Measurements from ENCODE around the gene HSCB.
"Not testable (repeated sequence)": the region's sequence is repeated elsewhere in the genome, so short reads cannot be mapped to it uniquely, and the experiment has no call there.

Gene HSCB, protein sequence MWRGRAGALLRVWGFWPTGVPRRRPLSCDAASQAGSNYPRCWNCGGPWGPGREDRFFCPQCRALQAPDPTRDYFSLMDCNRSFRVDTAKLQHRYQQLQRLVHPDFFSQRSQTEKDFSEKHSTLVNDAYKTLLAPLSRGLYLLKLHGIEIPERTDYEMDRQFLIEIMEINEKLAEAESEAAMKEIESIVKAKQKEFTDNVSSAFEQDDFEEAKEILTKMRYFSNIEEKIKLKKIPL

DNA sequence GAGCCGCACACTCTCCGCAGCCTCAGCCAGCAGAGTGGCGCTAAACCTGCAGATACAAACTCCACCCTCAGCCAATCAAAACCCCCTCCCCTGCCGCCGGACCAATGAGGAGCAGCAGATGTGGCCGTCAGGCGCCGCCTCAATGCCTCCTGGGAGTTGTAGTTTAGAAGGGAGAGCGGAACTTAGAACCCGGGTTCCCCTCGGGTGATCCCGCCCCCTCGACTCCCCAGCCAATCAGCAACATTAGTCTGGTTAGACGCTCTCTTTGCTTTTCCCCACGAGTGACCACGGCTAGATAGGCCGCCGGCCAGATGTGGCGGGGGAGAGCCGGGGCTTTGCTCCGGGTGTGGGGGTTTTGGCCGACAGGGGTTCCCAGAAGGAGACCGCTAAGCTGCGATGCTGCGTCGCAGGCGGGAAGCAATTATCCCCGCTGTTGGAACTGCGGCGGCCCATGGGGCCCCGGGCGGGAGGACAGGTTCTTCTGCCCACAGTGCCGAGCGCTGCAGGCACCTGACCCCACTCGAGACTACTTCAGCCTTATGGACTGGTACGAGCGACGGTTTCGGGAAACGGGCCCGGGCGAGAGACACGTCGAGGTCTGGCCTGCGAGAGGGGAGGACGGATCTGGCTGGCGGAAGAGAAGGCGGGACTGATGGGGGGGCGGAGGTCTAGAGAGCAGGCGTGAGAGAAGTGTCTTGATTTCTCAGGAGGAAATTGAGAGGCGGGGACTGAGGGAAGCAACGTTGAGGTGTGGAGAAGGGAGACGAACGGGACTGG lies at the start of gene HSCB, which contains the start of gene CHEK2:
TSS of gene HSCB (plus strand) at position 255 of the 777 bp plus-strand sequence. CDS start at position 312, 57 bp downstream.
TSS of gene CHEK2 (minus strand) at position 36 of the 777 bp plus-strand sequence. CDS start 7,099 bp downstream, outside the sequence.
- DNase-seq (ENCODE audit: low read depth): peak; percentile 74

DNA sequence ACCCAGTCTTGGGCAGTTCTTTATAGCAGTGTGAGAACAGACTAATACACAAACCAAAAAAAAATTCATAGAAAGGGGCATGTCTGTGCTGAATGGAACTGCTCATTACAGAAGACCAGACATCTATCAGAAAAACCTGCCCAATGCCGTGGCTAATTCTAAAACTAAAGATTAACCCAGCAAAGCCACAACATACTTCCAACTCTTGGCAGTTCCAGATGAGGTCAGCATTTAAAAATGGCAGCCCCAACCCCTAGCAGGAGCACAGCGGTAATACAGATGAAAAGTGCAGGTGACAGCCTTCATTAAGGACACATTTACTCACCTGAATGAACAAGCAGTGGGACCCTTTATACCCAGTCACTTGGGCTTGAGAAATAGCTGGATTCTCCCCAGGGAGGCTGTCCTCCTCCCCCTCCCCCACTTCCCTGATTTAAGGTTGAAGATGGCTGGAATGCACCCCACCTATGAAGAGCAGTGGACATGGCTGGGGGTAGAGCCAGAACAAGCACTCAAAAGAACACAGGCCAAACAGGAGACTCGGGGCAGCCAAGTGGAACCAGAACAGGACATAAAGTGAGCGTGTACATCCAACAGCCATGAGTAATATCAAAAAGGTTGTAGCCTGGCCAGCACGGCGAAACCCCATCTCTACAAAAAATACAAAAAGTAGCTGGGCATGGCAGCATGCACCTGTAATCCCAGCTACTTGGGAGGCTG lies 48.6 kb upstream of the HSCB start:
- not testable (repeated sequence) for DNase-seq (ENCODE audit: low read depth)

DNA sequence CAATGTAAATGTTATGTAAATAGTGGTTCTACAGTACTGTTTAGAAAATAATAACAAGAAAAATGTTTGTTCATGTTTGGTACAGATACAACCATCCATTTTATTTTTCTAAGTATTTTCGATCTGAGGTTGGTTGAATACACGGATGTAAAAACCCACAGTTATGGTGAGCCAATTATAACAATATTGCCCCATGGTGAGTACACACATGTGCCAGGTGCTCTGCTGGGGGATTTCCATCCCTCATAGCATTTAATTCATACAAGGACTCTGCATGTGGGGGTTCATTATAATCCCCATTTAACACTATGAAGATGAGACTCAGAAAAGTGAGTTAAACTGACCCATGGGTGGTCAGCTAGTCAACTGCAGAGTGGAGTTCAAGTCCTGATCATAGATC lies 38.9 kb upstream of the HSCB start:
- no peak for DNase-seq (ENCODE audit: low read depth)

DNA sequence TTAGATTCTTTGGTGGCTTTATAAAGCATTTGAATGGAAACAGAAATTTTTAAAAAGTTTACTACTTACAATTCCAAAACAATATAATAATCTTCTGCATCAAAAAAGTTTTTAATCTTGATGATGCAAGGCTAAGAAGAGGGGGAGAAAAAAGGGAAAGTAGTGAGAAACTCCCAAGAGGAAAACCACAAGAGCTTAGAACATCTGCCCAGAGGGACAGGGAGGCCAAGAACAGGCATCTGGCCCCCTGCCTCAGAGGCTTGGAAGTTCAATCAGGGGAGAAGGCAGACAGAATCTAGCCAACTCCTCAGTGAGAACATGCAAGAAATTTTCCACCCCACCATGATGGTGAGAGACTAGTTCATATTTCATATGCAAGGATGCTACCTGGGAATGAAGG lies 38.4 kb upstream of the HSCB start:
- no peak for DNase-seq (ENCODE audit: low read depth)

DNA sequence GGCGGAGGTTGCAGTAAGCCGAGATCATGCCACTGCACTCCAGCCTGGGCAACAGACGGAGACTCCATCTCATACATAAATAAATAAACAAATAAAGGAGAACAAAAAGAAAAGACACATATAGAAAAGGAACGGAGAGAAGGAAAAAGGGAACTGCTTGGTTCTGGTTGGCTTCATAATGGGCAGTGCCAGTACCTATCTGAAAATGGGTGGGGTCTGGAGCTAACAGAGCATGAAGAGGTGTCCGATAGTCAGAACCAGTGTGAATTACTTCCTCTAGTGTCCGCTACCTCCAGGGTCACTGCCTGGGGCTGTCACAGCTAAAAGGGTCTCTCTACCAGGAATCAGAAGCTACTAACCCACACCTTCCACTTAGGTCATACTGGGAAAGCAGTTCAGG lies 35.0 kb upstream of the HSCB start:
- no peak for DNase-seq (ENCODE audit: low read depth)

DNA sequence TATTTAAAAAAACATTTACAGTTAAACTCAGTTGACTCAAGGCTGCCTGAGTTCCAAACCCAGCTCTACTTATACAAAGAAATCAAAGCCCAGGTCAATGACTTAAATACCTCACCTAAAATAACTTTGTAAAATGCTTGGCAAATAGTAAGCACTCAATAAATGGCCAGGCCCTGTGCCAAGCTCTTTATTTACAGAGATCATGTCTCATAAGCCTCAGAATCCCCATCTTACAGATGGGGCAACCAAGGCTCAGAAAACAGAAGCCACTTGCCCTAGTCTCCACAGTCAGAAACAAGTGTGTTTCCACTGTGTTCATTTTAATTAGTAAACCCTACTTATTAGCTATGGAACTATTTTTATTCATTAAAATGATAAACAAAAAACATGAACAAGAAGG lies 31.7 kb upstream of the HSCB start:
- no peak for DNase-seq (ENCODE audit: low read depth)

DNA sequence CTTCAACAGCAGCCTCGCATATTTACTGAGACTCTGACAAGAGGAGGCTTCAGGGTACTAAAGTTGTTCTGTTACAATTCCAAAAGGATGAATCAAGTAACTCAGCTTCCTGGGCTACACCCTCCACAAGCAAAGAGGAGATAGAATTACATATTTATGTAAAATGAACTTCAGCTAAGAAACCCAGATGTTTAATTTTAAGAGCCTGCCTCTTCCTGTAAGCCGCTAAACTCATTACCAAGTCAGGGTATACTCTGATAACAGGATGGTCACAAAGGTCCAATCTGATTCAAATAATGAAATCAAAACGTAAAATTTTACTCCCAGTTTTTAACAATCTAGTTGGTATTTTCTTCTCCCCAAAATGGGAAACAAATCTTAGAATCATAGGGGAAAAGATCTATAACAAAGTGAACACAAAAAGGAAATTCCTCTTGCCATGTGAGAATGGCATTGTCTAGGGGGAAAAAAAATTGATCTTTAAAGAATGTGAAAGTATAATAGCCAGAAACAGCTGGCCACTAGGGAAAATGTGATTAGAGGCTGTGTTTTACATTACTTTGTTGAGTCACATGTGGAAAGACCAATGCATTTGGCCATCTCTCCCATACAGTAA lies 31.2 kb upstream of the HSCB start:
- no peak for DNase-seq (ENCODE audit: low read depth)

DNA sequence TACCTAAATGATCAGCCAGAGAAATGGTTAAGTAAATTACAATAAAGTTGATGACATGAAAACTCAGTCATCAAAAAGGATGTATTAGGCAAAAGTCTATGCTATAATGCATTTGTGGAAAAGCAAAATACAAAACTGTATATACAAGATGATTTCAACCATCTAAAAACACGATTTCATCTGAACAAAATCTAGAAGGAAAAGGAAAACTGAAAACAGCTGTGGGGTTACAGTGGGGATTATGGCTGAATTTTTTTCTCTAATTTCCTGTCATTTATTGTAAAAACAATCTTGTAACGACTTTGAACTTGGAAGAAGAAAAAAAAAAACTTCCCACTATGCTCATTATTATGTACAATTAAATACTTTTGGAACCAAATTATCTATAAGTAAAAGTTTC lies 30.5 kb upstream of the HSCB start:
- DNase-seq (ENCODE audit: low read depth): no peak

DNA sequence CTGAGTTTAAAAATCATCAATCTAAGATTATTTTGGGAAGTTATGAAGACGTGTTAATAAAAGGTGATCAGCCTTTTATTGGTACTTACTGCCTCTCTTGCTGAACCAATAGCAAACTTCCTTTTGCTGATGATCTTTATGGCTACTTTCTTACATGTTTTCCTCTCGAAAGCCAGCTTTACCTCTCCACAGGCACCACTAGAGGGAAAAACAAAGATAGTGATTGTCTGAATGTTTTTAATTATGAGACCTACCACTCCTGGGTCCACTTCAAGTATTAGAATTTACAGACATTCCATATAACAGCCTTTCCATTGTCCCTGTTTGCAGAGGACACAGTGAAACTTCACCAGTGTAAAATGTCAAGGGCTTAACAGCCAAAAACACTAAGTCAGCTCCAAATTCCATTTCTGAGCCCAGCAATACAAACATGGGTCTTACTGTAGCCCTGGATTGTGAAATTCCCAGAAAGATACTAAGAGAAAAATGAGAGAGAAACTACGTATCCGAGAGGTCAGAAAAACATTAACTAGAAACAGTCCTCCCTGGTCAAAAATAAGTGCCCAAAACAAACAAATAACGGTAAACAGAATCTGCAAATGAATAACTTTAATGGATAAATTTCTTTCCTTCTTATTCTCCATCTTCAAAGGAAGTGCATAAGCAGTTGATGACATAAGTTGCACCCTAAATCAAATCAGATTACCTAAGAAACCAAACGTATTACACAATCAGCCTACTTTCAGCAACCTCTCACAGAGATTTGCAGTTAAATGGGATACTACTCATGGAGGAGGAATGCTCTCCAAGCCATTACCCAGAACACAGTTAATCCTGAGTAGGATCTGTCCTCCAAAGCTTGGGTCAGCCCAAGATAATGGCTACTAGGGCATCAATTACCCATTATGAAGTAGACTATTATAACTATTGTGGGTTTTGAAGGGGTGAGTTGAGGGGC lies 29.7 kb upstream of the HSCB start:
- DNase-seq (ENCODE audit: low read depth): no peak

DNA sequence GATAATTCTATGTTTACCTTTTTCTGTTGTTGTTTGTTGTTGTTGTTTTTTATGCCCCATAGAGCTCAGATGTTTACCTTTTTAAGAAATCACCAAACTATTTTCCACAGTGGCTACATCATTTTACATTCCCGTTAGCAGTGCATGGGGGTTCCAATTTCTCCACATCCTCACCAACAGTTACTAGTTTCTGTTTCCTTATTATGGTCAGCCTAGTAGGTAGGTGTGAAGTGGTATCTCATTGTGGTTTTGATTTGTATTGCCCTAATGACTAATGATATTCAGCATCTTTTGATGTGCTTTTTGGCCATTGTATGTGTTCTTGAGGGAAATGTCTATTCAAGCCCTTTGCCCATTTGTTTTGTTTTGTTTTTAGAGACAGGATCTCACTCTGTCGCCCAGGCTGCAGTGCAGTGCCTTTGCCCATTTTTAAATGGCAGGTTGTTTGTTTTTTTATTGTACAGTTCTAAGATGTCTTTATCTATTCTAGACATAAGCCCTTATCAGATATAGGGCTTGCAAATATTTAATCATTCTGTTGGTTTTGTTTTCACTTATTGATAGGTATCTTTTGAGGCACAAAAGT lies 27.7 kb upstream of the HSCB start:
- DNase-seq (ENCODE audit: low read depth): no peak

DNA sequence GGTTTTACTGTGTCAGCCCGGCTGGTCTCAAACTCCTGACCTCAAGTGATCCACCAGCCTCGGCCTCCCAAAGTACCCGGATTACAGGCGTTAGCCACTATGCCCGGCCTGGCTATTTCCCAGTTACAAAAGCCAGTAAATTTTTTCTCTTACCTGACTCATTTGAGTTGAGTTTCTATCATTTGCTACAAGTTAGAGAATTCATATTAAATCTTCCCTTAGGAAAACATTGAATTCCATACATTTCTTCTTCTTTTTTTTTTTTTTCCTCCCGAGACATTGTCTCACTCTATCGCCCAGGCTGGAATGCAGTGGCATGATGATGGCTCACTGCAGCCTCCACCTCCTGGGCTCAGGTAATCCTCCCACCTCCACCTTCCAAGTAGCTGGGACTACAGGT lies 26.2 kb upstream of the HSCB start:
- no peak for DNase-seq (ENCODE audit: low read depth)

DNA sequence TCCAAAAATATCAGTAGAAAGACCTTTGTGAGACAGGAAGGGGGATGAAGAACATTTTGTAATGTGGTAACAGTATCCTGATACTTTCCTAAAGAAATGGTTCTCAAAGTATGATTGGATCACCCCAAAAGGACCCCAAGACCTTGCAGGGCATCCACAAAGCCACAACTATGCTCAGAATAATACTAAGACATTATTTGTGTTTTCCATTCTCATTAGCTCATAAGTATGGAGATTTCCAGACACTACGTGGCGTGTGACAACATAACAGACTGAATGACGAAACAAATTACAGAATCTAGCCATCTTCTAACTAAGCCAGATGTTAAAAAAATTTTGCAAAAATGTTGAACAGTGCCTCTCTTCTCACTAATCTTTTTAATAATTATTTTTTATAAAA lies 25.2 kb upstream of the HSCB start:
- no peak for DNase-seq (ENCODE audit: low read depth)

DNA sequence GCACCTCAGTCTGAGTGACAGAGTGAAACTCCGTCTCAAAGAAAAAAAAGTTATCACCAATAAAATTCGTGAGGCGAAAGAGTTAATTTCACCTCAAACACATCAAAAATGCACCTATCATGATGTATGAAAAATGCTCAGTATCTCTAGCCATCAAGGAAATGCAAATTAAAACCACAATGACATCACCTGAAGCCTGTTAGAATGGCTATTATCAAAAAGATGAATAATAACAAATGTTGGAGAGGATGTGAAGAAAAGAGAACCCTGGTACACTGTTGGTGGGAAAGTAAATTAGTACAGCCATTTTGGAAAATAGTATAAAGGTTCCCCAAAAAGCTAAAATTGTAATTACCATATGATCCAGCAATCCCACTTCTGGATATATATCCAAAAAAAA lies 23.8 kb upstream of the HSCB start:
- DNase-seq (ENCODE audit: low read depth): no peak

DNA sequence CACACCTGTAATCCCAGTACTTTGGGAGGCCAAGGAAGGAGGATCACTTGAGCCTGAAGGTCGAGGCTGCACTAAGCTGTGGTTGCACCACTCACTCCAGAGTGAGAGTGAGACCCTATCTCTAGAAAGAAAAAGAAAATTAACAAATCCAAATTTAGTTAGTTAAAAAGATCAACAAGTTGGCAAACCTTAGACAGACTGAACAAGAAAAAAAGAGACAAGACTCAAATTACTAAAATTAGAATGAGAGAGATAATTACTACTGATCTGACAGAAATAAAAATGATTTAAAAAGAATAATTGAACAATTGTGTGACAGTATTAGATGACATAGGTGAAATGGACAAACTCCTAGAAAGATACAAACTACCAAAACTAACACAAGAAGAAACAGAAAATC lies 13.8 kb upstream of the HSCB start:
- no peak for DNase-seq (ENCODE audit: low read depth)

DNA sequence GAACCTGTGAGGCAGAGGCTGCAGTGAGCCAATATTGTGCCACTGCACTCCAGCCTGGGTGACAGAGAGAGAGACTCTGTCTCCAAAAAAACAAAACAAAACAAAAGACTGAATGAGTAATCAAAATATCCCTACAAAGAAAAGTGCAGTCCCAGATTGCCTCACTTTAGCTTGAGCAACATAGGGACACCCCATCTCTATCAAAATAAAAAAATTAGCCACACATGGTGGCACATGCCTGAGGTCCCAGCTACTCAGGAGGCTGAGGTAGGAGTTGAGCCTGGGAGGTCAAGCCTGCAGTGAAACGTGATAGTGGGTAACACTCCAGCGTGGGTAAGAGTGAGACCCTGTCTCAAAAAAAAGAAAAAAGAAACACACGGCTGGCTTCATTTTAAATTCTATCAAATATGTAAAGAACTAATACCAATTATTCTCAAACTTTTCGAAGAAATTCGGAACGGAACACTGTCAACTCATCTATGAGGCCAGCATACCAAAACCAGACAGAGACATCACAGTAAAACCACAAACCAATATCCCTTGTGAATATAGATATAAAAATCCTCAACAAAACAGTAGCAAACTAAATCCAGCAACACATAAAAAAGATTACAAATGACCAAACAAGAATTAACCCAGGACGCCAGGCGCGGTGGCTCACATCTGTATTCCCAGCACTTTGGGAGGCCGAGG lies 13.1 kb upstream of the HSCB start:
- DNase-seq (ENCODE audit: low read depth): no peak

DNA sequence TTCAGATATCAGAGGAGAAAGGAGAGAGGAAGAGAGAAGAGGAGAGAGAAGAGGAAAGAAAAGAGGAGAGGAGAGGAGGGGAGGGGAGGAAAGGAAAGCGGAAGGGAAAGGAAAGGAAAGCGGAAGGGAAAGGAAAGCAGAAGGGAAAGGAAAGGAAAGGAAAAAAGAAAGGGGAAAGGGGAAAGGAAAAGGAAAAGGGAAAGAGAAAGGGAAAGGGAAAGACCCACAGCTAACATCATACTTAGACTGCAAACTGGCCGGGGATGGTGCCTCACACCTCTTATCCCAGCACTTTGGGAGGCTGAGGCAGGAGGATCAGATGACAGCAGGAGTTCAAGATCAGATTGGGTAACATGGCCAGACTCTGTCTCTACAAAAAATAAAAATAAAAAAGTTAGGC lies 11.7 kb upstream of the HSCB start:
- DNase-seq (ENCODE audit: low read depth): no peak

DNA sequence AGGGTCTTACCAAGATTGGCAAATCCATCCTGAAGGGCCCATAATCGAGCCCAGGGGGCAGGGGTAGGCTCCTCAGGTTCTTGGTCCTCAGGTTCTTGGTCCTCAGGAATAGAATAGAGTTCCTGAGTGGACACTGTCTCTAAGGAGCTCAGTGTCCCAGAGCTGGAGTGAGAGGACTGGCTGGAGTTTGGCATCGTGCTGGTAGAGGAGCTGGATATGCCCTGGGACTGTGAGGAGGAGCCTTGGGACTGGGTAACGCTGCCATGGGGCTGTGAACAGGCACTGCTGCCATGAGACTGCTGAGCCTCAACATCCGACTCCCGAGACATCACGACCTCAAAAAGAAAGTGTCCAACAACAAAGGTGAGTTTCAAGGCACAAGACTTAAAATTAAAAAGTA lies 7.4 kb upstream of the HSCB start:
- DNase-seq (ENCODE audit: low read depth): no peak

DNA sequence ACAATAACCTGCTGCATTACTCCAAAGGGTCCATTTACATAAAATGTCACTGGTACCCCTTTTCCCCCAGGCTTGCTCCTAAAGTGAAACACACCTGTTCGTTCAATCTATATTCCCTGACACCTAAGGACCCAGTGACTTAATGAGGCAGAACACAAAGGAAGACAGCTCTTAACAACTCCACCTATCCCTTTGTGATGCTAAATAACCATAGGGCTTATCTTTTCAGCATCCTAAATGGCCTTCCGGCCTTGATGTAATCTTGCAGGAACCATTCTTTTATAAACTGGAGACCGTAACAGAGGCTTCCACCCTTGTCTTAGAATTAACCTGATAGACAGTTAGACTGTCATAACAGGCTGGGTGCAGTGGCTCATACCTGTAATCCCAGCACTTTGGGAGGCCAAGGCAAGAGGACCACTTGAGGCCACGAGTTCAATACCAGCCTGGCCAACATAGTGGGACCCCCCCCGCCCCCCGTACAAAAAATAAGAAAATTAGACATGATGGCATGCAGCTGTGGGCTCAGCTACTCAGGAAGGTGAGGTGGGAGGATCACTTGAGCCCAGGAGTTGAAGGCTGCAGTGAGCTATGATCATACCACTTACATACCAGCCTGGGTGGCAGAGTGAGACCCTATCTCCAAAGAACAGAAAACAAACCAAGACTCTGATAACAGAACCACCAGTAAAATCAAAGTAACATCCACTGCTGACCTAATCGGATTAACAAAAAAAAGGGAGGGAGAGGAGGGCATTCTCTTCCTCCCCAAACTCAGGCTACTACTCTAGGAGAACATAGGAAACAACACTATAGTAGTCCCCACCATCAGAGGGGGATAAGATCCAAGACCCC lies 5.3 kb upstream of the HSCB start:
- DNase-seq (ENCODE audit: low read depth): no peak

DNA sequence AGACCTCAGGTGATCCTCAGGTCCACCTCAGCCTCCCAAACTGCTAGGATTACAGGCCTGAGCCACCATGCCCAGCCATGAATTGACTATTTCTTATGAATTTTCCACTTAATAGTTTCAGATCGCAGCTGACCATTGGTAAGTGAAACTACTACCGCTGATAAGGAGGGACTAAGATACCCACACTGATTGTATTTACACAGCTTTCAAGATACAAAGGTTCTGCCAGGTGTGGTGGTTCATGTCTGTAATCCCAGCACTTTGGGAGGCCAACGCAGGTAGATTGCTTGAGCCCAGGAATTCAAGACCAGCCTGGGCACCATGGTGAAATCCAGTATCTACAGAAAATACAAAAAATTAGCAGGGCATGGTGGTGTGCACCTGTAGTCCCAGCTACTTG lies 4.1 kb upstream of the HSCB start:
- DNase-seq (ENCODE audit: low read depth): no peak
